Epithelial cell of proximal tubule (primary cell): Measurements from ENCODE around the gene GALR1. TPM values are rescaled to one million over a fixed set of nuclear protein-coding genes. Genes with fewer than 3 reads are reported as not detected.
A peak's percentile ranks its signal among the peaks of the same experiment; 100 is the strongest.

Experiments used
- DNase-seq: peaks from one replicate; pipeline ENCODE4 v3.0.0-alpha.2; 2011; ENCODE audit warnings: low read depth
- H3K4me3 ChIP-seq: 2 replicates; pipeline ENCODE4 v1.5.1; 2011; ENCODE audit warnings: low read depth, mild to moderate bottlenecking, low read length
- total RNA-seq: library from RNA; depleted of rRNA; stranded (reverse); fragments of >200 nt; gene quantifications from 2 replicates; pipeline ENCODE4 v1.2.3, GENCODE V29; 2015
- TF ChIP-seq, protein P1 (sequence below): conservative IDR thresholded peaks from 2 replicates; pipeline ENCODE4 v1.5.1; 2012; ENCODE audit warnings: low read depth, mild to moderate bottlenecking, low read length

GALR1 gene
- total RNA-seq, 1 donor from 2014 or later, result not detected

- H3K4me3 ChIP-seq, result no peak overlapping the region
- DNase-seq, result no peak
- TF ChIP-seq, protein P1, sequence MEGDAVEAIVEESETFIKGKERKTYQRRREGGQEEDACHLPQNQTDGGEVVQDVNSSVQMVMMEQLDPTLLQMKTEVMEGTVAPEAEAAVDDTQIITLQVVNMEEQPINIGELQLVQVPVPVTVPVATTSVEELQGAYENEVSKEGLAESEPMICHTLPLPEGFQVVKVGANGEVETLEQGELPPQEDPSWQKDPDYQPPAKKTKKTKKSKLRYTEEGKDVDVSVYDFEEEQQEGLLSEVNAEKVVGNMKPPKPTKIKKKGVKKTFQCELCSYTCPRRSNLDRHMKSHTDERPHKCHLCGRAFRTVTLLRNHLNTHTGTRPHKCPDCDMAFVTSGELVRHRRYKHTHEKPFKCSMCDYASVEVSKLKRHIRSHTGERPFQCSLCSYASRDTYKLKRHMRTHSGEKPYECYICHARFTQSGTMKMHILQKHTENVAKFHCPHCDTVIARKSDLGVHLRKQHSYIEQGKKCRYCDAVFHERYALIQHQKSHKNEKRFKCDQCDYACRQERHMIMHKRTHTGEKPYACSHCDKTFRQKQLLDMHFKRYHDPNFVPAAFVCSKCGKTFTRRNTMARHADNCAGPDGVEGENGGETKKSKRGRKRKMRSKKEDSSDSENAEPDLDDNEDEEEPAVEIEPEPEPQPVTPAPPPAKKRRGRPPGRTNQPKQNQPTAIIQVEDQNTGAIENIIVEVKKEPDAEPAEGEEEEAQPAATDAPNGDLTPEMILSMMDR, result no peak
Measured at GRCh38 chr18:77316641-77317040, 67.0 kb downstream of the GALR1 start.

DNA sequence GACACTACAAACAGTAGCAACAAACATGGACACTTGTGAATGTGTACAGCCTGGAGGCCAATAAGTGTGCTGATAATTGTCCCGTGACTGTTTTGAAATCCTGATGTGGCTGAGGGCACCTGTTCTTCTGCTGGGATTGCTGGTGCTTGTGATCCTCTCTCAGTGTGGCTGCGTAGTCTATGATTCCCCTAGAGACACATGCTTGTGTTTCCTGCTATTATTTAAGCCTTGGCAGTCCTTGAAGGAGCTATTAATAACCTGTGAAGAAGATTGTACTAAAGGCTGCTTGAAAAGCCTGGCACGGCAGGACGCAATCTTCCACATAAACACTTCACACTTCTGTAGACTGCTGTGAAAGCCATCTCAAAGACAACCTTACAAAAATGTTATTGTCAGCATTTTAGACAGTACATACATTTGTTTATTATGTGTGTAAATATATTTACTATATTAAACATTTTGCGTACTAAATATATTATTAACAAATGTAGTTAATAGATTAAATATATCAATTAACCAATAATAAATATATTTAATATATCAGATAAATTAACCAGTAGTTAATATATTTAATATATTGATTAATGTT, 71.4 kb downstream of the GALR1 start:
- TF ChIP-seq, protein P1, result no peak
- H3K4me3 ChIP-seq, result no peak overlapping the region
- no peak for DNase-seq

DNA sequence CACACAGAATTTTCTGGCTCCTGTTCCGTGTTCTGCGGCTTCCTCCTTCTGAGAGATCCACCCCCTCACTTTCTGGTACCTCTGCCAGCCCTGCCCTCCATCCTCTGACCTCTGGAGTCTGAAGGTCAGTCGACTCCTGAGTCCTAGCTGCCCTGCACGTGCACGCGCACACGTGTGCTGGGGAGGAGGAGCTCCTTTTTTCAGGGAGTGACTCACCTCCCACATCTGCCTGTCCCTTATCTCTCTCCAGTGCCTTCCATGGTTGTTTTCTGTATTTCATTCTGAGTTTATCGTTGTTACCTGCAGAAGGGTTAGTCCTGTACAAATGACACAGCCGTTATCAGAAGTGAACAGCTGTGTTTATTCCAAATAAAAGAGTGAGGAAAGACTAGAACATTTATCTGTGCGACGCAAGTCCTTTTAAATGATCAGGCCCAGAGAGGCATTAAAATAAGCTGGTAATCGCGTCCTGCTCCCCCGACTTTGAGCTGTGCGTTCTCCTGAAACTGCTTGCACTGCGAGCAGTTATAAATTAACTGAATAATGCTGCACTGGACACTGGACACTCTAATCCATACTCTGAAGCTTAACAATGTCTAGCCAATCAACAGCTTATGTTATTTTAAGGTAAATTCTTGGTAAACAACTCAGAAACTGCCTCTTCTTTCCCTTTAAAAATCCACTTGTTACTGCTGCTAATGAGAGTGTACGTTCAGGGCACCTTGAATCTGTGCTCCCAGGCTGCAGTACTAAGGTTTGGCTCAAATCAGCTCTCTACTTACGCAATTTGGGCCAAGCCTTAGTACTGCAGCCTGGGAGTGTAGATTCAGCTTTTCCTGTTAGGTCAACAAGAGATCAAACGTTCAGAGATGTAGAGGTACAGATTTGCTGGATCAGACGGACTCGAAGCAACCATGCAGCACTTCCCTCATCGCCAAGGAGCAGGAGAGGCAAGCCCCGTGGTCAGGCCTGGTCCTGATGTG, 72.5 kb downstream of the GALR1 start:
- H3K4me3 ChIP-seq, result peak overlapping the region; percentile 6
- TF ChIP-seq, protein P1, result no peak
- DNase-seq, result no peak

DNA sequence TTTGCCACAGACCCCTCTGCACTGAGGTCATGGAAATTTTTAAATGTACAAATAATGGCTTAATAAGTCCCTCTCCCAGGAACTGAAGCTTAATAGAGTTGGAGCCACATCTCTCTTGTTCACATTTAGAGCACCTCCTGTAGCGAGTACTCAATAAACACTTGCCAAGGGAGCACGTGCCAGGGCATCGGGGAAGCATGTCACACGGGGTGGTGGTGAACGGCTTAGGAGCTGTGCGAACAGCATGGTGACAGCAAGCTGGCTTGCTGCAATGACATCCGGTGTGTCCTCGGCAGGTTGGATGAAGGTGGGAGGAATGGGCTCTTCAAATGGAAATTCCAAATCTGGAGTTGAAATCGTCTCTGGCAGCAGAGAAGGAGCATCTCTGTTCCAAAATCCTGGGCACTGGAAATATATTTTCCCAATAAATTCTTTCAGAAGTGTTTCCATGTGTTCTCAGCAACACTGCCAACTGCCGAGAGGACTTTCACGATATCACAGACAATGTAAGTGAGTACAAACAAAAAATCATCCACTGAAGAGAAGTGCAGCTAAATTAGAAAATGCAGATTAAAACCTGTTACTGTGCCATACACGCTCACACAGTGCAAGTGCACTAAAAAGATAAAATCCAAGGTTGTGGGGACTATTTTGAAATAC, 74.1 kb downstream of the GALR1 start:
- TF ChIP-seq, protein P1, result no peak

More for the DNA sequence above, 74.1 kb downstream of the GALR1 start:
- no peak for DNase-seq
- no peak overlapping the region for H3K4me3 ChIP-seq

Other genes with a start within 250 kb of the GALR1 start
- gene MBP, start 117.1 kb upstream of the GALR1 start, total RNA-seq, result 18.8 and 19.1 TPM in 2 replicates